ENCODE data around the gene IGFL1. TPM values are rescaled to one million over a fixed set of nuclear protein-coding genes. Genes with fewer than 3 reads are reported as not detected.

IGFL1 gene
- total RNA-seq, 1 donor from 2014 or later: 0.56 TPM

DNA sequence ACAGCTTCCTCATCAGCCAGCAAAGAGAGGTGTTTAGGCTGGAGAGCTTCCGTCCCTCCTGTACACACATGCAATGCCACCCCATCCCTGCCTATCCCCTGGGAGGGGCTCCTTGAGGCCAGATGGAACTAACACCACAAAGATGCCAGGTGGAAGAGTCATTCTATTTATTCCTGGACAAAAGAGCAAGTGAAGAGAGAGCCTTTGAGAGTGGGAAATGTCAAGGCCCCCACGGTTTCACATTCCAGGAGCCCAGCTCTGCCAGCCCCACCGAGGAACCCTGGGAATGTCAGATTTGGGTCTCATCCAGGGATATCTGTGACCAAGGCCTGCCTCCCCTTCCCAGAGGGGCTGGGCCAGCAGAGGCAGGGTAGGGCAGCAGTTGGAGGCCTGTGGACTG is 30.8 kb upstream of the IGFL1 start:
- TF ChIP-seq, protein P1, sequence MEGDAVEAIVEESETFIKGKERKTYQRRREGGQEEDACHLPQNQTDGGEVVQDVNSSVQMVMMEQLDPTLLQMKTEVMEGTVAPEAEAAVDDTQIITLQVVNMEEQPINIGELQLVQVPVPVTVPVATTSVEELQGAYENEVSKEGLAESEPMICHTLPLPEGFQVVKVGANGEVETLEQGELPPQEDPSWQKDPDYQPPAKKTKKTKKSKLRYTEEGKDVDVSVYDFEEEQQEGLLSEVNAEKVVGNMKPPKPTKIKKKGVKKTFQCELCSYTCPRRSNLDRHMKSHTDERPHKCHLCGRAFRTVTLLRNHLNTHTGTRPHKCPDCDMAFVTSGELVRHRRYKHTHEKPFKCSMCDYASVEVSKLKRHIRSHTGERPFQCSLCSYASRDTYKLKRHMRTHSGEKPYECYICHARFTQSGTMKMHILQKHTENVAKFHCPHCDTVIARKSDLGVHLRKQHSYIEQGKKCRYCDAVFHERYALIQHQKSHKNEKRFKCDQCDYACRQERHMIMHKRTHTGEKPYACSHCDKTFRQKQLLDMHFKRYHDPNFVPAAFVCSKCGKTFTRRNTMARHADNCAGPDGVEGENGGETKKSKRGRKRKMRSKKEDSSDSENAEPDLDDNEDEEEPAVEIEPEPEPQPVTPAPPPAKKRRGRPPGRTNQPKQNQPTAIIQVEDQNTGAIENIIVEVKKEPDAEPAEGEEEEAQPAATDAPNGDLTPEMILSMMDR (conservative IDR thresholded peaks at IDR 0.05): no peak
- H3K27me3 Mint-ChIP-seq: peaks cover 17% of the 10 kb centered on the region
- H3K4me3 Mint-ChIP-seq: no peak overlapping the region
- H3K36me3 Mint-ChIP-seq: peaks cover 11% of the 10 kb centered on the region
- H3K27ac Mint-ChIP-seq: peak overlapping the region; percentile 38
- no peak for DNase-seq (ENCODE audit: extremely low spot score, unreplicated experiment)
- H3K9me3 Mint-ChIP-seq: no peaks in the 10 kb centered on the region
- H3K4me1 Mint-ChIP-seq (ENCODE audit: unreplicated experiment): peaks cover 12% of the 10 kb centered on the region

- H3K27me3 Mint-ChIP-seq: peaks cover 17% of the 10 kb centered on the region
- H3K4me1 Mint-ChIP-seq (ENCODE audit: unreplicated experiment): peaks cover 11% of the 10 kb centered on the region
- no peak for DNase-seq (ENCODE audit: extremely low spot score, unreplicated experiment)
- H3K36me3 Mint-ChIP-seq: peaks cover 11% of the 10 kb centered on the region
- H3K9me3 Mint-ChIP-seq: no peaks in the 10 kb centered on the region
- peak overlapping the region; percentile 89 for H3K27ac Mint-ChIP-seq
- TF ChIP-seq, protein P1 (conservative IDR thresholded peaks at IDR 0.05): no peak
- peak overlapping the region; percentile 62 for H3K4me3 Mint-ChIP-seq
Measured at GRCh38 chr19:46201454-46202310, 27.9 kb upstream of the IGFL1 start.

DNA sequence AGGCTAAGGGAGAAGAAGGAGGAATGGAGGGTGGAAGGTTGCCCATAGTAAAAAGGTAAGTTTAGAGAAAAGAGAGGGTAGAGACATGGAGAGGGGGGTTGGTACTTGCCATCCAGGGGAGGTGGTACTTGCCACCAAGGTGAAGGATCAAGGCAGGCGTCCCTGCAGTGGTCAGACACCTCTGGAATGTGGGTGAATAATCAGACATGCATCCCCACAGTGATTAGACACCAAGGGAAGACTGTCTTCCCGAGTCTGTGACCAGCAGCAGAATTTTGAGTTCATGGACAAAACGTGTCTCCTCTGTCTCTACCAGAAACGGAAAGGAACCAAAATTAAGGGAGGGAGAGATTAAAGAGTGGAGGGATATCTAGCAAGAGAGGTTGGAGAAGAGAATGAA is 27.1 kb upstream of the IGFL1 start:
- Mint-ChIP-seq H3K36me3 (peaks cover 11% of the 10 kb centered on the region), H3K4me3 (peak overlapping the region; percentile 62), H3K27me3 (peaks cover 12% of the 10 kb centered on the region), H3K4me1 (ENCODE audit: unreplicated experiment) (peaks cover 11% of the 10 kb centered on the region), H3K27ac (peak overlapping the region; percentile 89), H3K9me3 (no peaks in the 10 kb centered on the region)
- DNase-seq (ENCODE audit: extremely low spot score, unreplicated experiment): no peak
- TF ChIP-seq, protein P1 (conservative IDR thresholded peaks at IDR 0.05): no peak

- no peaks in the 10 kb centered on the region for H3K9me3 Mint-ChIP-seq
- peaks cover 12% of the 10 kb centered on the region for H3K27me3 Mint-ChIP-seq
- H3K27ac Mint-ChIP-seq: peak overlapping the region; percentile 89
- H3K36me3 Mint-ChIP-seq: peaks cover 11% of the 10 kb centered on the region
- H3K4me3 Mint-ChIP-seq: peak overlapping the region; percentile 62
- H3K4me1 Mint-ChIP-seq (ENCODE audit: unreplicated experiment): peaks cover 11% of the 10 kb centered on the region
- TF ChIP-seq, protein P1 (conservative IDR thresholded peaks at IDR 0.05): no peak
- DNase-seq (ENCODE audit: extremely low spot score, unreplicated experiment): no peak
Measured at GRCh38 chr19:46202872-46203860, 26.4 kb upstream of the IGFL1 start.

GRCh38 chr19:46204008-46204407 is 25.5 kb upstream of the IGFL1 start:
- no peaks in the 10 kb centered on the region for H3K9me3 Mint-ChIP-seq
- peak overlapping the region; percentile 89 for H3K27ac Mint-ChIP-seq

More at GRCh38 chr19:46204008-46204407, 25.5 kb upstream of the IGFL1 start:
- TF ChIP-seq, protein P1 (conservative IDR thresholded peaks at IDR 0.05): no peak
- peaks cover 11% of the 10 kb centered on the region for H3K36me3 Mint-ChIP-seq
- no peak overlapping the region for H3K4me3 Mint-ChIP-seq
- peaks cover 11% of the 10 kb centered on the region for H3K4me1 Mint-ChIP-seq (ENCODE audit: unreplicated experiment)
- peaks cover 16% of the 10 kb centered on the region for H3K27me3 Mint-ChIP-seq
- DNase-seq (ENCODE audit: extremely low spot score, unreplicated experiment): no peak
